ENCODE measurements around the gene DMRTA1.
"Not testable (repeated sequence)": the region's sequence is repeated elsewhere in the genome, so short reads cannot be mapped to it uniquely, and the experiment has no call there.

DMRTA1 gene

DNA sequence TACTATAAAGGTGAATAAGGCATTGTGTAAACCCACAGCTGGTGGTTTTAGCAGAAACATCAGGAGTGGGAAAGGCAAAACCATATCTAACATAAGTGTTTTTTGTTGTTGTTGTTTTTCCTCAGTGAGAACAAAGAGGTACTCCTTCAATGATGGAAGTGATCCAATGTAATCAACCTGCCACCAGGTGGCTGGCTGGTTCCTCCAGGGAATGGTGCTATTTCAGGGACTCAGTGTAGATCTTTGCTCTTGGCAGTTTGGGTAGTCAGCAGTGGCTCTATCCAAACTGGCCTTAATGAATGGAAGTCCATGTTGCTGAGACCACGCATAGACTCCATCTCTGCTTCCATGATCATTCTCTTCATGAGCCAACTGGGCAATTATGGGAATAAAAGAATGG, 10.8 kb downstream of the DMRTA1 start:
- in situ Hi-C loops (cut with MboI; ENCODE audit: low sequenced_read_pairs, unreplicated experiment), result loop anchor here (10.0 to 25.0 kb wide), 3 partner anchors 95 to 645 kb away; partner anchors contain the start of gene MTAP
- TF ChIP-seq, protein P1, sequence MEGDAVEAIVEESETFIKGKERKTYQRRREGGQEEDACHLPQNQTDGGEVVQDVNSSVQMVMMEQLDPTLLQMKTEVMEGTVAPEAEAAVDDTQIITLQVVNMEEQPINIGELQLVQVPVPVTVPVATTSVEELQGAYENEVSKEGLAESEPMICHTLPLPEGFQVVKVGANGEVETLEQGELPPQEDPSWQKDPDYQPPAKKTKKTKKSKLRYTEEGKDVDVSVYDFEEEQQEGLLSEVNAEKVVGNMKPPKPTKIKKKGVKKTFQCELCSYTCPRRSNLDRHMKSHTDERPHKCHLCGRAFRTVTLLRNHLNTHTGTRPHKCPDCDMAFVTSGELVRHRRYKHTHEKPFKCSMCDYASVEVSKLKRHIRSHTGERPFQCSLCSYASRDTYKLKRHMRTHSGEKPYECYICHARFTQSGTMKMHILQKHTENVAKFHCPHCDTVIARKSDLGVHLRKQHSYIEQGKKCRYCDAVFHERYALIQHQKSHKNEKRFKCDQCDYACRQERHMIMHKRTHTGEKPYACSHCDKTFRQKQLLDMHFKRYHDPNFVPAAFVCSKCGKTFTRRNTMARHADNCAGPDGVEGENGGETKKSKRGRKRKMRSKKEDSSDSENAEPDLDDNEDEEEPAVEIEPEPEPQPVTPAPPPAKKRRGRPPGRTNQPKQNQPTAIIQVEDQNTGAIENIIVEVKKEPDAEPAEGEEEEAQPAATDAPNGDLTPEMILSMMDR (IDR thresholded peaks at IDR 0.05; ENCODE audit: borderline replicate concordance, control extremely low read depth, extremely low read depth, insufficient read depth, missing control alignments), result no peak
- no peak for DNase-seq (ENCODE audit: low spot score)

DNA sequence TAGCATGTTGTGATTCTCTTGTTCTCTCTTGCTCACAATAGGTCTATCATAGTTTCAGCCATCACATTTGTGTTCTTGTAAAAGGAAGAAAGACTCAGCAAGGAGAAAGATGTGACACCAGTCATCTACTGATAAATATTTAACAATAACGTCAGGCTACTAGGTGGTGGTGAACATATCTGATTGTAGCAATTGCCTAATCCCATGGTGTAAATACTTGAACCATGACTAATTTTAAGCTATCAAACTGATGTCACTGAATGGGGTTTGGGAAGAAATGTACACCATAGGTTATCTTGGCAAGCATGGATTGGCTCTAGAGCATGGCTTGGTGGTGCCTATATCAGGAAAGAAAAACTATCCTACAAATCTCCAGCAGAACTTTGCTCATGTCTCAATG, 16.6 kb downstream of the DMRTA1 start:
- in situ Hi-C loops (cut with MboI; ENCODE audit: low sequenced_read_pairs, unreplicated experiment), result loop anchor here (25.0 kb wide), 2 partner anchors 101 to 651 kb away; partner anchors contain the start of gene MTAP
- DNase-seq (ENCODE audit: low spot score), result no peak

DNA sequence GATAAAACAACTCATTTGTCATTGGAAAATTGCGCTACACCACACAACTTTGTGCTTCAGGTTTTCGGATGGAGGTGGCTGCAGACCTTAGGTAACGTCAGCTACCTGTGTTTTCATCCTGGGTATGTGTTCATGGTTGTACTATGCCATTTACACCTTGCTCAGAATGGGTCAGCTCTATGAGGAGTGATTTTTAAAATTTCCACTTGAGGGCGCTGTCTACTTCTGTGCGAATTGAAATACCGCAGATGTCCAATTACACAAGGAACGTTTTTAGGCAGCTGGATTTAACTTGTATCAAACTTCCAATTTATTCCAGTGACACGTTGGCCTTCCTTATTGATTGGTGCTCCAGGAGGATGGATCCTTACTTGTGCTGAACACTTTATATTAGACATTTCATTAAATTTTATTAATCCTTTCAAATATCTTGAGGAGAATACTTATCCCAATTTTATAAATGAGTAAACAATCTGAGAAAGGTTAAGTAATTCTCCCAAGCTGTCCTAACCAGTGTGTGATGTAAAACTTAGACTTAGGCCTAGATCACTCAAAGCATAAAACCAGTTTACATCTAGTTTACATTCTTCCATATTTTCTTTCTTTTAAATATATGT, 23.4 kb downstream of the DMRTA1 start:
- DNase-seq (ENCODE audit: low spot score), result no peak
- in situ Hi-C loops (cut with MboI; ENCODE audit: low sequenced_read_pairs, unreplicated experiment), result loop anchor here (25.0 kb wide), 2 partner anchors 108 to 658 kb away; partner anchors contain the start of gene MTAP

More for the DNA sequence above, 16.6 kb downstream of the DMRTA1 start:
- TF ChIP-seq, protein P1 (IDR thresholded peaks at IDR 0.05; ENCODE audit: borderline replicate concordance, control extremely low read depth, extremely low read depth, insufficient read depth, missing control alignments), result no peak

DNA sequence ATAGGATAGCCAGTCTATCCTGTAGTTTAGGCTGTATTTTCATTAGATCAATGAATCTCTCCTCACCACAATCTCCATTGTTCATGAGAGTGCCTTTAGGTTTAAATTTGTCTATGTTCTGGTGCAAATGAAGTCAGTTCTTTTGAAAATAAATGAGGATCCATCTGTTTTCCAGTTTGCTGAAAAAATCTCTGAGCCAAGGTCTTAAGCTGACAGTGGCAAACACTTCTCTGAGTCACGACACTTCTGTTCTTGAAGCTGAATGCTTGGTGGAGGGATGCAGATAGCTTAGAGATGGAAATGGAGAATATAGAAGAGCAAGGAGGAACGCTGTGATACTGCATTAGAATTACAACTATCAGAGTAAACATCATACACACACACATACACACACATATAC, 34.9 kb downstream of the DMRTA1 start:
- no peak for DNase-seq (ENCODE audit: low spot score)
- in situ Hi-C loops (cut with MboI; ENCODE audit: low sequenced_read_pairs, unreplicated experiment), result no loop called here
- TF ChIP-seq, protein P1 (IDR thresholded peaks at IDR 0.05; ENCODE audit: borderline replicate concordance, control extremely low read depth, extremely low read depth, insufficient read depth, missing control alignments), result no peak

More for the DNA sequence above, 23.4 kb downstream of the DMRTA1 start:
- TF ChIP-seq, protein P1 (IDR thresholded peaks at IDR 0.05; ENCODE audit: borderline replicate concordance, control extremely low read depth, extremely low read depth, insufficient read depth, missing control alignments), result no peak

DNA sequence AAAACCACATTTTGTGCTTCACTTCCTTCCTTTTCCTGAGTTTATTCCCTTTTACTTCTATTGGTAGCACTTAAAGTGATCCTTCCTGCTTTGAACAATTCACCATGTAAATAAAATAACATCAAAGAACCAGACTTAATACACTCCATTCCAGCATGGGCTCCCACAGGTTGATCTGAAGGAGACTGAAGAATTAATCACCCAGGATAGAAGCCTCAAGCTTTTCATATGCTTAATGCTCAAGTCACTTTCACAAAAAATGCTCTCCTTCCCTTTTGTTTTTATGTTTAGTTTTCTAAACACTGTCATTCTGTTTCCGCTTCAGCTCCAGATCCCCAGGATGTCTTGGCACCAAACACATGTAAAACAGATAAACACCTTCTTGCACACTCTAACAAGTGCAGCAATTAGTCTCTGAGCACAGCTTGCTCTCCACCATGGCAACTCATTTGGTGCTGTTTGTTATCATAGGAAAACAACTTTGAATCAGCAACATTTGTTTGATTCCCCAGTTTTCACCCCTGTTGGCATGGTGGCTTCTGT, 37.0 kb downstream of the DMRTA1 start:
- TF ChIP-seq, protein P1 (IDR thresholded peaks at IDR 0.05; ENCODE audit: borderline replicate concordance, control extremely low read depth, extremely low read depth, insufficient read depth, missing control alignments), result no peak
- no peak for DNase-seq (ENCODE audit: low spot score)
- in situ Hi-C loops (cut with MboI; ENCODE audit: low sequenced_read_pairs, unreplicated experiment), result no loop called here

DNA sequence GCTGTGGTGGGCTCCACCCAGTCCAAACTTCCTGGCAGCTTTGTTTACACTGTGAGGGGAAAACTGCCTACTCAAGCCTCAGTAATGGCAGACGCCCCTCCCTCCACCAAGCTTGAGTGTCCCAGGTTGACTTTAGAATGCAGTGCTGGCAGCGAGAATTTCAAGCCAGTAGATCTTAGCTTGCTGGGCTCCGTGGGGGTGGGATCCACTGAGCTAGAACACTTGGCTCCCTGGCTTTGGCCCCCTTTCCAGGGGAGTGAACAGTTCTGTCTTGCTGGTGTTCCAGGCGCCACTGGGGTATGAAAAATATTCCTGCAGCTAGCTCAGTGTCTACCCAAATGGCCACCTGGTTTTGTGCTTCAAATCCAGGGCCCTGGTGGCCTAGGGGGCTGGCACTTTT, 49.6 kb downstream of the DMRTA1 start:
- DNase-seq (ENCODE audit: low spot score); in situ Hi-C loops (cut with MboI; ENCODE audit: low sequenced_read_pairs, unreplicated experiment): not testable (repeated sequence)
